ENCODE data around the gene DEPP1.
"Not testable (repeated sequence)": the region's sequence is repeated elsewhere in the genome, so short reads cannot be mapped to it uniquely, and the experiment has no call there.

The DEPP1 gene, protein sequence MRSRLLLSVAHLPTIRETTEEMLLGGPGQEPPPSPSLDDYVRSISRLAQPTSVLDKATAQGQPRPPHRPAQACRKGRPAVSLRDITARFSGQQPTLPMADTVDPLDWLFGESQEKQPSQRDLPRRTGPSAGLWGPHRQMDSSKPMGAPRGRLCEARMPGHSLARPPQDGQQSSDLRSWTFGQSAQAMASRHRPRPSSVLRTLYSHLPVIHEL

DNA sequence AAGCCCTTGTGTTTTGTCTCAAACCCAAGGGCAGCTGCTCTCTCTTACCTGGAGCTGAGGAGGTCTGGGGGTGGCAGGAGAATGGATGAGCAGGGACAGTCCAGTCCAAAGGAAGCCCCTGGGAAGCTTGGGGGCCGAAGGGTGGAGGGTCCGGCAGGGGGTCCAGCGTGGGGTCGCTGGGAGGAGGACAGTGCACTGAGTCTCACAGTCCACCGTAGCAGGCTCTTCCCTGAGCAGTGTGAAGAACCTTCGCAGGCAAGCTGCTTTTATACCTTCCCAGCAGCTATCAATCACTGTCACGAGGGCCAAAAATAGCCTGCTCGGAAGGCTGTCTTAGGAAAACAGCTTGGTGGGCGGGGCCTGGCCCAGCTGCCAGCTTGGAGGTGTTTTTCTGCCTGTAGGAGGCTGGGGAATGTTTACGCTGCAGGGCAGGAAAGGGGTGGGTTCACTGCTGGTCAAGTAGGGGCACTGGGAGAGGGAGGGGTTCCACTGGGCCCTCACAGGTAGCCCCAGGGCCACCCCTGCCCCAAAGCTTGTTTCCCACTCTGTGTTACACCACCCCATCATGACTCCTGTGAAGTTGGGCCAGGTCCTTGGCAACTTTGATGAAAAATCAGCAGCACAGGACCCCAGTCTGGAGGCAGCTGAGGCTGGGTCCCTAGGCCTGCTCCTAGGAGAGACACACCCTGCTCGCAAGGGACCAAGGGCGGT, at the start of gene DEPP1:
DEPP1 (minus strand) TSS at position 240 of the 711 bp plus-strand sequence. CDS start 779 bp downstream, outside the sequence.
- DNase-seq (ENCODE audit: low spot score): peak; percentile 86

DNA sequence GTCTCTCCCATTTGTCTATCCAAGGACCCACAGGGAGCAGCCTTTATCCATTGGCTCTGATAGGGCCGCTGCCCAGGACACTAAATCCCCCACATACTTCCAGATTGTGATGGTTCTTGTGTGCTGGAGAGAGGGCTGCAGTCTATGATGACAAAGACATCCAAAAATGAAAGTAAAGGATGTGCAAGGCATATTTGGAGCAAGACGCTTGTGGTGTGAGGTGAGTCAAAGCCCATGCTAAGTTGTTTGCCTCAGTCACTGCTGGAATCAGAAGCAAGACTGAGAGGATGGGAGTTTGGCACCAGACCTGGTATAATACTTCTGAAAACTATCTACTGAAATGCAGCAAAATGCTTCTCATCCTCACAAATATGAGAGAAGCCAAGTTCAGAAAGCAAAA, 44.8 kb upstream of the DEPP1 start:
- DNase-seq (ENCODE audit: low spot score): no peak

DNA sequence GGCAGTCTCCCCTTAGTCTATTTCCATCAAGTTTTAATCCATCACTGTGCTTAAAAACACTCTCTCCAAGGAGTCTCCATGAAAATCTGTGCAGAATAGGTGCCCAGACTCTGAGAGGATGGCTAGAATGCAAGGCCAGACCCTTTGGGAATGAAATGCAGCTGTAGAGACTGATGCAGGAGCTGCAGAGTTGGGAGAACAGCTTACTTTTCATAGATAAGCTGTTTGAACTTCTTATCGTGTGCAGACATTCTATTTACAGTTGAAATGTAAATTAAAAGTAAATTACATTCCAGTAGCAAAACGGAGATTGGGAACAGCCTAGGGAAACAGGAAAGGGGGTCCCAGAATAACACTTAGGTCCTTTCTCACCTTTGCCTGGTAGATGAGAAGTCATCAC, 37.0 kb upstream of the DEPP1 start:
- DNase-seq (ENCODE audit: low spot score): no peak

DNA sequence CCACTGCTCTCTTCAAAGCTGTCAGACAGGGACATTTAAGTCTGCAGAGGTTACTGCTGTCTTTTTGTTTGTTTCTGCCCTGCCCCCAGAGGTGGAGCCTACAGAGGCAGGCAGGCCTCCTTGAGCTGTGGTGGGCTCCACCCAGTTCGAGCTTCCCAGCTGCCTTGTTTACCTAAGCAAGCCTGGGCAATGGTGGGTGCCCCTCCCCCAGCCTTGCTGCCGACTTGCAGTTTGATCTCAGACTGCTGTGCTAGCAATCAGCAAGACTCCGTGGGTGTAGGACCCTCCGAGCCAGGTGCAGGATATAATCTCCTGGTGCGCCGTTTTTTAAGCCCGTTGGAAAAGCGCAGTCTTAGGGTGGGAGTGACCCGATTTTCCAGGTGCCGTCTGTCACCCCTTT, 35.9 kb upstream of the DEPP1 start:
- DNase-seq (ENCODE audit: low spot score): not testable (repeated sequence)

DNA sequence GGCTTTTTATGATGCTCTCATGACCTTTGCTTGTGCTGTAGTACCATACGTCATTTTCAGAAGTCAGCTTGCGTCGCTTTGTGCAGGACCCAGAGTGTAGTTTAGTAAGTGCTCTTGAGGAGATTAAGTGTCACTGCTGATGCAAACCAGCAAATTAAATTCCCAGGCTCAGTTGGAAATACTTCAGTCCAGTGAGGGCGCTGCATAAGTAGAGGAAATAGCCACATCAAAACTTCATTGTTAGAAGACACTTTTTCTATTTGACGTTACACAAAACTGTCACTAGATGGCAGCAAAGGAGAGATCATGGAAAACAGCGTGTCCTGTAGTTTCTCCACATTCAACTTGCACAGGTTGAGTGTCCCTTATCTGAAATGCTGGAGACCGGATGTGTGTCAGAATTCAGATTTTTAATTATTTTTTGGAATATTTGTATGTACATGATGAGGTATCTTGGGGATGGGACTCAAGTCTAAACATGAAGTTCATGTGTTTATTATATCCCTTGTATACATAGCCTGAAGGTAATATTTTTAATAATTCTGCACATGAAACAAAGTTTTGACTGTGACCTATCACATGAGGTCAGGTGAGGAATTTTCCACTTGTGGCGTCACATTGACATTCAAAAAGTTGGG, 30.0 kb upstream of the DEPP1 start:
- peak; percentile 91 for DNase-seq (ENCODE audit: low spot score)

DNA sequence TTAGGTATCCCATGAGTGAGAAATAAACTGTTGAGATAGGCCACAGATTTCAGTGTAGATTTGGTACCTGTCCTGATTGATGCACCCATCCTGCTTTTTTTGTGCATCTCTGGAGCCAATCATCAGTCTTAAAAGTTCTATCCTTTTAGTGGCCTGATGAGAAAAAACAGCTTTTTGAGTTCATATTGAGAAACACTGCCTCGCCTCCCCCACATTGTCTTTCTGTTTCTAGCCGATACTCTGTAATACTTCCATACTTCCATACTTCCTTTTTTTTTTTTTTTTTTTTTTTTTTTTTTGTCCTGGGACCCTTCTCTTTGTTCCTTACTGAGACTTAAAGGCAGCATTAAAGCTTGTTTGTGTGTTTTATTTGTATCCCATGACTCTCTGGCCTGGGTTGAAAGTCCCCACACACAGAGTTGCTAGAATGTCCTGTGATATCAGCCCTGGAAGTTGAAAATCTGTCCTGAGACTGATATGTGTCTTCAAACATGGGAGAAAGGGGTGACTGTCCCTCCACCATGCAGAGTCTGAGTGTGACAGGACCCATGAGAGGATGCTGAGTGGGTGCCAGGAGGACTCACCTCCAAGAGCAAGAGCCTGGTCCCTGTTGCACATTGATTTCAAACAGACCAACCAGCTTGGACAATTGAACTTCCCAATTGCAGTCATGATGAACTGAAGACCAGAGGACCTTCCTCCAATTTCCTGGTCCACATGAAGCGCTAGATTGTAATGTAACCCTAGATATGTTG, 27.8 kb upstream of the DEPP1 start:
- no peak for DNase-seq (ENCODE audit: low spot score)

DNA sequence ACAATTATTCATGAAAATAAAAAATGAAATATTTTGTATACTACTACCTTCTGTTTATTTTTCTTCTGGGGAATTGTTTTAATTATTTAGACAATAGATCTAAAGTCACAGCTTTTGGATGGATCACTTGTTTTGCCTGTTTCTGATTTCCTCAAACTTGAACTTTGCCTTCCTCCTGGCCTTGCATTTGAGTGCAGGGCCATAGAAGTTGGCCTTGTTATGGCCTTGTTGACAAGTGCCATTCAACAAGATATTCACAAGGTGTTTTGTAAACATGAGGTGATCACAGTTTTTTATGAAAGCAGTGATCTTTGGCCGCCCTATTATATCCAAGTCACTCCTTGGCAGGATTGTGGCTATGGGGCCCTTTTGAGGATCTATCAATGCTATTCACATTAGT, 26.7 kb upstream of the DEPP1 start:
- DNase-seq (ENCODE audit: low spot score): no peak

DNA sequence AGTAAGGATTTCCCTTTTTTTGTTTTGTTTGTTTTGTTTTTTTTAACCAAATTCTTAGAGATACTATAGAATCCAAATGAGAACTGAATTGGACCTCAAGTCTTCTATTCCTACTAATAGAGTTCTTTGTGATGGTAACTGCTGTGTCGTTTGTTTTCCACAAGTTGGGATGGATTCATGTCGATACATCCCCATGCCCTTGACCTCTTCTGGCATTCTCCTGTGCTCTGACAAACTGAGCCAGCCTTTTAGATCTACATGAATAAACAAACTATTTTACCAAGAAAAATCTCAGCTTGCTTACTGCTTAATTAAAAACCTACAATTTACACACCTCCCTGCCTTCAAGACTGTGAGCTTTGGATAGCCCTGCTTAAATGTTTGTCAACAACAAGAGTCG, 26.1 kb upstream of the DEPP1 start:
- DNase-seq (ENCODE audit: low spot score): no peak

DNA sequence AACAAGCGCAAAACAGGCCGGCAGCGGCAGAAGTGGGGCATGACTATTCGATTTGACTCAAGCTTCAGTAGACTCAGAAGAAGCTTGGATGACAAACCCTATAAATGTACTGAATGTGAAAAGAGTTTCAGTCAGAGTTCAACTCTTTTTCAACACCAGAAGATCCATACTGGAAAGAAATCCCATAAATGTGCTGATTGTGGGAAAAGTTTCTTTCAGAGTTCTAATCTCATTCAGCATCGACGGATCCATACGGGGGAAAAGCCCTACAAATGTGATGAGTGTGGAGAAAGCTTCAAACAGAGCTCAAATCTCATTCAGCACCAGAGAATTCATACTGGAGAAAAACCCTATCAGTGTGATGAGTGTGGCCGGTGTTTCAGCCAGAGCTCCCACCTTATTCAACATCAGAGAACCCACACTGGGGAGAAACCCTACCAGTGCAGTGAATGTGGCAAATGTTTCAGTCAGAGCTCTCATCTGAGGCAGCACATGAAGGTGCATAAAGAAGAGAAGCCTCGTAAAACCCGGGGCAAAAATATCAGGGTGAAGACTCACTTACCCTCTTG, 24.9 kb upstream of the DEPP1 start:
- DNase-seq (ENCODE audit: low spot score): no peak

DNA sequence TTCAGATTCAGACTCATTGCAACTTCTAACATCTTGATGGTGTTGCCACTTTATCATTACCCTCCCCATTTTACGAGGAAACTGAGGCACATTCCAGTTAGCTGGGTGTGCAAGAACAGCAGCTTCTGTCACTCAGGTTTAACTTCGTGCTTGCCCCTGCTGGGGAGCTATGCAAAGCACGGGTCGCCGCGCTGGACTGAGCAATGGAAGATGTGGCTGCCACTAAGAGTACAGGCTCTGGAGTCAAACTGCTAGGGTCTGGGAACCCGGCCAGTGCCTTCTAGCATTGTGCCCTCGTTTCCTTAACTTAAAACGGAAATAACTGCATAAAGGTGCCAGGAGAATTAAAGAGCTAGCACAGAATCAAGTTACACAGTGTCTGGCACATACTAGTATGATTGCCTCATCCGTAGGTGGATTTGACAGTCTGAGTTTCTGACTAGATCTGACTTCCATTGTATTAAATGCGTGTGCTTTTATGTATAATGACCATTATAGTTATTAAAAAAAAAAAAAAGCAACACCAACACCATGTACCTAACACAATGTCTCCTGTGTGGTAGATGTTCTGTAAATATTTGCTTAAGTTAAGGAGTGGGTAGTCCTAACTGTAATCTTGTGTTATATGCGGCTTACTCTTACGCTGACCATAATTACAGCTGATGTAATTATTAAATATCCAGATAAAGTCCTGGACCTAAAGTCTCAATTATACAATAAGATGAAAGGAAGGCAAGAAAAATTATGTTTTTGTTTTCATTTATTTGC, 23.0 kb upstream of the DEPP1 start:
- peak; percentile 64 for DNase-seq (ENCODE audit: low spot score)

DNA sequence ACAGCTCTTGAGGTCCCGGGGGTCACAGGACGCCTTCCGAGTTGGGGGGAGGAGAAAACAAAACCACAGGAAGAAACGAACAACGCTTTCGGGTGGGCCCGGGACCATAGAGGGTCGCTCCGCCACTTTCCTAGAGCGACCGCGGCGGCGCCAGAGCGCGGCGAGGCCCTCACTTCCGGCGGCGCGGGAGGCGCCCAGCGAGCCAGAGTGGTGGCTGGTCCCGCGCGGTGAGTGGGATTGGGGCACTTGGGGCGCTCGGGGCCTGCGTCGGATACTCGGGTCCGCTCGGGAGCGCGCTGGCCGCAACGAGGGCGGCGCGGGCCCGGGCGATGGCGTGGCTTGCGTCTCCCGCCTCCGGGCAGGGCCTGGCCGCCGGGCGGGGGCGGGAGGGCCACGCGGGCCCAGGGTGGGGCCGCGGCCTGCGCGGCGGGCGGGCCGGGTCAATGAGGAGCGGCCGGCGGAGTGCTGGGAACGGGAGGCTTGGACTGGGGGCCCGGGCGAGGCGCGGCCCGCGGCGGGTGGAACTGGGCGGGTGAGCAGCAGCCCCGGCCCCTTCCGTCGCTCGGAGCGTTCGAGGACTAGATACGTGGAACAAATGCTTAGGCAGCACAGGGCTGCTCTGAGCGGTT, 22.3 kb upstream of the DEPP1 start, which contains the start of gene ZNF22:
ZNF22 (plus strand) TSS at position 172 of the 629 bp plus-strand sequence. CDS start 2,446 bp downstream, outside the sequence.
- peak; percentile 48 for DNase-seq (ENCODE audit: low spot score)

DNA sequence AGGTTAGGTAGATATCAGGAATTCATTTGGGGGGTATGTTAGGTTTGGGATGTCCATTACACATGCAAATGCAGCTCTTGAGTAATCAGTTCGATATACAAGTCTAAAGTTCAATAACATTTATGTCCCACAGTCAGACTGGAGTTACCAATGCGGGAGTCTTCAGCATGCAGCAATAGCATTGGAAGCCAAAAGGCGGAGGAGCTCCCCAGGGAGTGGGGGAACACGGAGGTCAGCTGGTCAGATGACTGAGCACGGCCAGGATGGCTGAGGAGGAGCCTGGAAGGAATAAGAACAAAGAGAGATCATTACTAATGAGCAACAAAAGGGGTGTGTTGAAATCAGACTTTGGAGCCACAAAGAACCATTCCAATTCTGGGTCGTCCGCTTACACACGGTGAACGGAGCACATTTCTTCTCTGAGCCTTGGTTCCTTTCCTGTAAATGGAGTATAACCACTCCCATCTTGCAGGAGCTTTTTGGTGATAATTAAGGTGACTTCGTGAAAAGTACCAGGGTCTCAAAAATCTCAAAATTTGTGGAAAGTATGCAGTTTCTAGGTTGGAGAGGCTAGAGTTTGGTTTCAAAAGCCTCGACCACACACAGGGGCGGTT, 21.6 kb upstream of the DEPP1 start:
- peak; percentile 34 for DNase-seq (ENCODE audit: low spot score)

DNA sequence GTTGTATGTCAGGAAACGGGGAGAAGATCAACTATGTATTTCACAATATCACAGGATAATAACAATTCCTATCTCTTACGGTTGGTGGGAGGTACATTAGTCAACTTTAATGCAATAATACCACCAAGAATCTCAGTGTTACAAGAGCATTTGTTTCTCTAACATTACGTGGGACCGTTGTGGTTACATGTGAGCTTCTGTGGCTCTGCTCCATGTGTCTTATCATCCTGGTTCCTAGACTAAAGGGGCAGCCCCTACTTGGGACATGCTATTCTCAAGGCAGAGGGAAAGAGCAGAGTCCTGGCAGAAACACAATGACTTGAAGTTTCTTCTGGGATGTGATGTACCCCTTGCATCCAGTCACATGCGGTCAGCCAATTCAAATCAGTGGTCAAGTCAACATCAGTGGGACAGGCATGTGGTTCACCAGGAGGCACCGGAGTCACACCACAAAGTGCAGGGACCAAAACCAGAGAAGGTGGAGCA, 19.6 kb upstream of the DEPP1 start:
- DNase-seq (ENCODE audit: low spot score): no peak

DNA sequence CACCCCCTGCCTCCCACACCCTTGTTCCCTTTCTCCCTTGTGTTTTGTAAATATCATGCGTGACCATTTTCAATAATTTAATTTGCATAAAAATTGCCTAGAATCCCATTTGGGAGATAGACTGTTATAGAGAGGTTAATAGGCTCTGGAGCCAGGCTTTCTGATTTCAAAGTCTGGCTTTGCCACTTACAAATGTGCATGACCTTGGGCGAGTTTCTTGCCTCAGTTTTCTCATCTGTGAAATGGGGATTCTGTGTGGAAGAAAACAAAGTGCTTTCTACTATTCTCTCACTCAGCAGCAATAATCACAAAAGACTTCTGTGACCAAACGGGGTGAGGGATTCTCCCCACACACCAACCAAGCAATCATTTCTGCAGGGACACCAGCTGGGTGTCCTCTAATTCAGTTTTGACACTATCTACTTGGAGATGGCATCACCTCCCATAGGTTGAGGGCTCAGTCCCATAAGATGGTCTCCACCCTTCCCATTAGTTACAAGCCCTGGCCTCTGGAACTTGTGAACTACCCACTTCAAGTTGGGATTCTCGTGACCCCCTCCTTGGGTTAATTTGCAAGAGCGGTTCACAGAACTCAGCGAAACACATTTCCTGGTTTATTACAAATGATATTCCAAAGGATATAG, 18.6 kb upstream of the DEPP1 start:
- no peak for DNase-seq (ENCODE audit: low spot score)

DNA sequence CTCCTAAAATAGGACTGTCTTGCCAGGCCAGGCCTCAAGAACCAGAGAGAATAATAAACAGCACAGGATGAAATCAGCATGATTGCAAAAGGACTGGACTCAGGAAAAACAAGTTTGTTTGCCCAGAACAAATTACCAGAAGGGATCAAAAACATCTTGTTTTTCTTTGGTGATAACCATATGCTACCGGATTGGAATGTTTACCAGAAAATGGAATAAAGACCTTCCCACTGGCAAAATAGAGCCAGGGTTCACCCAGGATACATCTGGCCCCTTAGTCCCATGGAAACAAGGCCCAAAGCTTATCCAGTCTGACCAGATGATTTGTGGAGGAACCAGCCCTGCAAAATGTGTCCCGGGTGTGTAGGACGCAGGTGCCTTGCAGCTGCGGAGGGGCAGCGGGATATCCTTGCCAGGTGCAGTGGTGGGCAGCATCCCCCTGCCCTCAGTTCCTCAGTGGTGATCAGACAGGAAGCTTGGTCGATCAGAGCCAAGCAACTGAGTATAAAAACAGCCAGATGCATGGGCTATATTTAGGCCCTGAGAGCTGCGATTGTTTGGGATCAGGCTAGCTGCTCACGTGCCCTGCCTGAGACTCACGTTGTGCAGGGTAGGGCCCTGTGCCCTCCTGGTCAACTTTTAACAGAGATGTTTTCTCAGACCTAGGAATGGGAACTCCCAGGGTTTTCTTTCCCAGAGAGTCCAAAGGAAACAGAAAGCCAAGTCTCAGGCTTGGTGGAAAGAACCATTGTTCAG, 17.5 kb upstream of the DEPP1 start:
- no peak for DNase-seq (ENCODE audit: low spot score)

DNA sequence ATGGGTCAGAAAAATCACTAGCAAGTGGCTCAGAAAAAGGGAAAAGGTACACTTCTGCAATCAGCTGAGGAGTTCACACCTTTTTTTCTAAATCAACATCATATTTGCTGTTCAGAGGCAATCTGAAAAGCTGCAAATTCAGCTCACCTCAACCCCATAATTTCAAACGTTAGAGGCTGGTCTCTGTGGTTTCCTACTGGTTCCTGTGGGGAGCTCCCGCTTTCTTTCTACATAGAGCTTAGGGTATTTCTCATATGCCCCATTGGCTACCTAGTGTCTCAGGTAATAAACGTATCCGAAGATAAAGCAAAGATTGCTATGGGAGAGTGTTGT, 16.9 kb upstream of the DEPP1 start:
- no peak for DNase-seq (ENCODE audit: low spot score)

DNA sequence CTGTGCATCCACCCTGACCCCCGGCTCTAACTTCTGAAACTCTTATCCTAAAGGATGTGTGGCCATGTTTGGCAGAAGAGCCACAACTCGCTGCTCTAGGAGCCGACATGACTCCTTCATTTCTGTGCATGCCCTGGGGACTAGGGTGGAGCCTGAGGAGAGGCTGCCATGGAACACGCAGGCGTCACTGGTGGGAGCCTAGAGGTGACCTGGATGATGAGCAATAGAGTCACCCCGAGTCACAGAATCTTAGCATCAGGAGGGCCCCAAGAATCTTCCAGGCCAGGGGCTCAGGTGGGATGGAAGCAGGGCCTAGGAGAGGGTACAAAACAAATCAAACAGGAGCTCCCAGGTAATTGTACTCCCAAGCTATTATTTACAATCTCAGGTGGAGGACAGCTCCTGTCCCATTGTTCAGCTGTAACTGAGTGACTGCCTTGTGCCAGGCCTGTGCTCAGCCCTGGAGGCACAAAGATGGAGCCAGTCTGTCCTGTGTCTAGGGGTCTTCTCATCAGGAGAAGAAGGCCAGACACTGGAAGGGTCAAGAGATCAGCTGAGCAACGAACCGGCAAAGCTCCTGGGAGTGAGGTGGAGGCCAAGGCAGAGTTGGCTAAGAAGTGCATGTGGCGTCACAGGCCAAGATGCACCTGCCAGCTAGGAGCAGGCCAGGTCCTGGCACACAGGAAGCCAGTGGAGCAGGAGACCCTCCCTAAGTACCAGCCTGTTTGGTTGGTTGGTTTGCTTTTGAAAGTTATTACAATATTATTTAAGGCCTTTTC, 16.3 kb upstream of the DEPP1 start:
- DNase-seq (ENCODE audit: low spot score): no peak
